Endothelial cell of umbilical vein (primary cell): Measurements from ENCODE around the gene ODAM. TPM values are rescaled to one million over a fixed set of nuclear protein-coding genes. Genes with fewer than 3 reads are reported as not detected.

Experiments
- BruUV-seq: library from RNA; stranded (reverse); fragments of 400-500 nt; replicated peaks from 2 replicates; lab custom pipeline; 2021; lab: Mats Ljungman, UMichigan
- CTCF ChIA-PET: fragments of 300-600, 350-600 bp; sonication (Branson Sonifier 250); formaldehyde crosslinking; loops from one replicate; lab custom pipeline; 2021; ENCODE audit warnings: antibody characterized with exemption, inconsistent platforms; lab: Charles Lee
- POLR2A ChIA-PET: fragments of 300-600, 350-600 bp; sonication (Branson Sonifier 250); formaldehyde crosslinking; loops from one replicate; lab custom pipeline; 2021; ENCODE audit warnings: antibody characterized with exemption, inconsistent platforms; lab: Charles Lee
- DNase-seq: peaks from one replicate; pipeline ENCODE4 v3.0.0-alpha.2; 2011; ENCODE audit warnings: low read depth, low spot score
- FAIRE-seq: peaks from 2 replicates; lab custom pipeline; 2011; peaks lifted over from hg19 to GRCh38; lab: Jason Lieb, UNC
- H2AFZ ChIP-seq: 2 replicates; pipeline ENCODE4 v1.6.0; 2012; ENCODE audit warnings: low read depth, low read length, control low read depth, inconsistent platforms
- H3K27ac ChIP-seq: 2 replicates; pipeline ENCODE4 v1.5.1; 2011; ENCODE audit warnings: low read depth, mild to moderate bottlenecking, control low read depth, low read length, moderate library complexity; ENCODE audit not compliant: insufficient read depth
- H3K27me3 ChIP-seq, 2 experiments: 2 replicates each; pipeline versions ENCODE4 v1.6.0 to v1.6.1; 2011; ENCODE audit warnings: low read length in 2 of 2, mixed read lengths in 1 of 2; ENCODE audit not compliant: control insufficient read depth in 2 of 2, insufficient read depth in 2 of 2
- H3K36me3 ChIP-seq, 2 experiments: 2 replicates in 1 of 2; 3 replicates in 1 of 2; pipeline ENCODE4 v1.5.1; 2011; ENCODE audit warnings: low read length in 2 of 2, mild to moderate bottlenecking in 1 of 2, moderate library complexity in 1 of 2; ENCODE audit not compliant: control insufficient read depth in 2 of 2, insufficient read depth in 2 of 2; ENCODE audit errors: extremely low read depth in 1 of 2
- H3K4me1 ChIP-seq: 3 replicates; pipeline ENCODE4 v1.5.1; 2011; ENCODE audit warnings: mild to moderate bottlenecking, low read length; ENCODE audit not compliant: control insufficient read depth, insufficient read depth; ENCODE audit errors: extremely low read depth
- H3K4me2 ChIP-seq: 2 replicates; pipeline ENCODE4 v1.6.1; 2011; ENCODE audit warnings: low read length, control low read depth, mixed read lengths; ENCODE audit not compliant: insufficient read depth
- H3K4me3 ChIP-seq, 3 experiments: fragments of 200-600 bp in 1 of 3; sonication (generic), shearing (Covaris generic) in 1 of 3; replicated peaks in 1 of 3; 2 replicates each; pipeline ENCODE4 v1.5.1; 2011 to 2016; ENCODE audit warnings: control low read depth in 3 of 3, low read length in 3 of 3, mild to moderate bottlenecking in 2 of 3, inconsistent platforms in 1 of 3, low read depth in 1 of 3, moderate library complexity in 1 of 3; ENCODE audit not compliant: insufficient read depth in 1 of 3
- H3K79me2 ChIP-seq: 2 replicates; pipeline ENCODE4 v1.6.0; 2012; ENCODE audit warnings: low read length, inconsistent platforms; ENCODE audit not compliant: control insufficient read depth, insufficient read depth
- H3K9ac ChIP-seq: replicated peaks from 2 replicates; pipeline ENCODE3; 2011; ENCODE audit warnings: low read length, control low read depth; ENCODE audit not compliant: insufficient read depth; ENCODE audit errors: extremely low read depth
- H3K9me1 ChIP-seq: replicated peaks from 3 replicates; pipeline ENCODE4 v1.6.0; 2011; ENCODE audit warnings: mild to moderate bottlenecking, low read length; ENCODE audit not compliant: control insufficient read depth, insufficient read depth; ENCODE audit errors: extremely low read depth
- H3K9me3 ChIP-seq: replicated peaks from 2 replicates; pipeline ENCODE4 v1.5.1; 2012; ENCODE audit warnings: low read length, inconsistent platforms; ENCODE audit not compliant: control insufficient read depth, insufficient read depth
- H4K20me1 ChIP-seq: replicated peaks from 2 replicates; pipeline ENCODE3; 2011; ENCODE audit warnings: mild to moderate bottlenecking, low read length; ENCODE audit not compliant: control insufficient read depth, insufficient read depth; ENCODE audit errors: extremely low read depth
- CTCF ChIP-seq, 2 donors: IDR thresholded peaks; 1 replicate in 1 of 2; 2 replicates in 1 of 2; pipeline ENCODE4 v1.5.1; 2011; ENCODE audit warnings: low read length in 2 of 2, mild to moderate bottlenecking in 2 of 2, moderate library complexity in 2 of 2, control low read depth in 1 of 2, inconsistent platforms in 1 of 2, low read depth in 1 of 2; ENCODE audit not compliant: insufficient read depth in 1 of 2; ENCODE audit errors: extremely low read depth in 1 of 2
- EZH2 ChIP-seq: IDR thresholded peaks from 2 replicates; pipeline ENCODE4 v1.6.1; 2012; ENCODE audit warnings: borderline replicate concordance, low read depth, mild to moderate bottlenecking, moderate library complexity, low read length, inconsistent platforms; ENCODE audit not compliant: severe bottlenecking
- FOS ChIP-seq: IDR thresholded peaks from 2 replicates; pipeline ENCODE4 v1.6.1; 2011; ENCODE audit warnings: mild to moderate bottlenecking, low read length, moderate library complexity, borderline replicate concordance; ENCODE audit not compliant: insufficient read depth
- GATA2 ChIP-seq: IDR thresholded peaks from 2 replicates; pipeline ENCODE4 v1.7.0; 2011; ENCODE audit warnings: low read depth, mild to moderate bottlenecking, moderate library complexity, mixed read lengths, low read length; ENCODE audit not compliant: insufficient read length, insufficient read depth
- JUN ChIP-seq: IDR thresholded peaks from 2 replicates; pipeline ENCODE4 v1.6.1; 2011; ENCODE audit warnings: borderline replicate concordance, low read depth; ENCODE audit not compliant: insufficient read length, insufficient read depth
- MYC ChIP-seq: IDR thresholded peaks from one replicate; pipeline ENCODE4 v1.6.1; 2011; ENCODE audit warnings: mild to moderate bottlenecking, low read depth, low read length
- POLR2A ChIP-seq: IDR thresholded peaks from 2 replicates; pipeline ENCODE4 v1.6.1; 2012; ENCODE audit warnings: low read depth, mild to moderate bottlenecking, control low read depth, low read length
- POLR2AphosphoS5 ChIP-seq: IDR thresholded peaks from 2 replicates; pipeline ENCODE4 v1.6.1; 2012; ENCODE audit warnings: low read depth, mild to moderate bottlenecking, control low read depth, low read length, moderate library complexity; ENCODE audit not compliant: insufficient read depth
- dilution Hi-C: fragments of 300-500 bp; cut with MboI; formaldehyde crosslinking; loops from one replicate; pipeline ENCODE4 v1.15.0; 2019; ENCODE audit warnings: low sequenced_read_pairs; ENCODE audit not compliant: extremely low pct_ligation_motif_present
- intact Hi-C: fragments of 100-400 bp; cut with micrococcal nuclease; formaldehyde crosslinking; loops from one replicate; pipeline ENCODE4 v1.10.0; 2022
- polyA plus RNA-seq, 4 experiments: library from polyadenylated mRNA; depleted of rRNA in 3 of 4; stranded (reverse) in 3 of 4; unstranded in 1 of 4; fragments of >200 nt; gene quantifications; 2 replicates each; pipeline versions ENCODE4 v1.2.1 to v1.2.3, GENCODE V29; 2011 to 2012; ENCODE audit warnings: missing spikeins in 1 of 4
- total RNA-seq: library from RNA; stranded (reverse); gene quantifications from 2 replicates; pipeline ENCODE4 v1.2.3, GENCODE V29; 2021
- TF ChIP-seq, protein P1 (sequence below): IDR thresholded peaks from 2 replicates; pipeline ENCODE4 v1.6.1; 2011; ENCODE audit not compliant: insufficient read depth, insufficient read length

Gene ODAM
- total and polyA plus RNA-seq, 2 donors (not counting 3 experiments of a cell fraction or from before 2014, with no cell fraction given) = not detected

- Histone ChIP-seq H3K4me3 (no peak overlapping the region), H3K4me1 (no peaks in the 10 kb centered on the region), H3K27ac (no peak overlapping the region), H3K79me2 (no peaks in the 10 kb centered on the region), H3K9me3 (no peaks in the 10 kb centered on the region), H3K36me3 (no peaks in the 10 kb centered on the region), H4K20me1 (no peaks in the 10 kb centered on the region), H3K4me2 (no peak overlapping the region), H3K9ac (no peak overlapping the region), H3K9me1 (no peaks in the 10 kb centered on the region), H3K27me3 (no peaks in the 10 kb centered on the region), H2AFZ (no peak overlapping the region)
- BruUV-seq = no TSS peak
- dilution Hi-C loops (no loop called here), intact Hi-C loops (no loop called here)
- ChIA-PET POLR2A (no interaction called here), CTCF (interaction anchor here (1.0 kb wide), 1 partner anchor 25 kb away, joined by 3 read pairs; no protein-coding TSS in a partner anchor)
- DNase-seq = no peak
- no peak for TF ChIP-seq CTCF (IDR thresholded peaks at IDR 0.05; ENCODE audit: extremely low read depth in 1 of 2, insufficient read depth in 1 of 2, low read depth in 1 of 2, low read length in 2 of 2)
- TF ChIP-seq MYC = no peak
- no peak for TF ChIP-seq GATA2
- no peak for TF ChIP-seq POLR2A
- TF ChIP-seq, protein P1, sequence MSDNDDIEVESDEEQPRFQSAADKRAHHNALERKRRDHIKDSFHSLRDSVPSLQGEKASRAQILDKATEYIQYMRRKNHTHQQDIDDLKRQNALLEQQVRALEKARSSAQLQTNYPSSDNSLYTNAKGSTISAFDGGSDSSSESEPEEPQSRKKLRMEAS = no peak
- TF ChIP-seq POLR2AphosphoS5 = no peak
- TF ChIP-seq EZH2 = no peak
- TF ChIP-seq FOS = no peak
- no peak for TF ChIP-seq JUN
- no peak for FAIRE-seq
Observed at GRCh38 chr4:70158576-70158975, 36.9 kb upstream of the ODAM start.
